ENCODE data around the gene PGM2L1. TPM values are rescaled to one million over a fixed set of nuclear protein-coding genes. Genes with fewer than 3 reads are reported as not detected.
A peak's percentile ranks its signal among the peaks of the same experiment; 100 is the strongest.

The PGM2L1 gene
- total RNA-seq, 1 experiment from 2014 or later = 7.8 TPM

- no peak overlapping the region for H3K4me3 ChIP-seq
- no TSS peak for BruUV-seq (replicated peaks)
- H3K9me3 ChIP-seq (ENCODE audit: insufficient read depth, low read depth) = 0 out of 2 replicates have a peak, but pooled peaks cover 6% of the 10 kb centered on the region
- no peak for DNase-seq
- intact Hi-C loops (cut with micrococcal nuclease; ENCODE audit: unreplicated experiment) = no loop called here
- ChIA-PET CTCF (no interaction called here), POLR2A (ENCODE audit: unreplicated experiment) (no interaction called here)
- H3K79me2 ChIP-seq (ENCODE audit: low read depth) = no peaks in the 10 kb centered on the region
- H3F3A ChIP-seq (ENCODE audit: insufficient read depth, low read depth) = 0 out of 2 replicates have a peak, but pooled peaks cover 4% of the 10 kb centered on the region
- H3K27ac ChIP-seq = no peak overlapping the region
- TF ChIP-seq EZH2 (IDR thresholded peaks at IDR 0.05; ENCODE audit: low read depth) (no peak), CTCF (conservative IDR thresholded peaks at IDR 0.05) (no peak)
- no peaks in the 10 kb centered on the region for H3K36me3 ChIP-seq (ENCODE audit: low read depth)
- H3K4me2 ChIP-seq = no peak overlapping the region
- H4K20me1 ChIP-seq (ENCODE audit: insufficient read depth) = no peaks in the 10 kb centered on the region
- no peak overlapping the region for H2AFZ ChIP-seq
- H3K27me3 ChIP-seq (ENCODE audit: insufficient read depth, low read depth) = no peaks in the 10 kb centered on the region
- no peaks in the 10 kb centered on the region for H3K9me2 ChIP-seq (ENCODE audit: insufficient read depth)
- H3K4me1 ChIP-seq (replicated peaks; ENCODE audit: insufficient read depth) = peaks cover 7% of the 10 kb centered on the region; the same call in 1 of the 2 replicates
Measured at GRCh38 chr11:74438681-74439080, 40.4 kb upstream of the PGM2L1 start.

- H3K4me3 ChIP-seq = no peak overlapping the region
- intact Hi-C loops (cut with micrococcal nuclease; ENCODE audit: unreplicated experiment) = no loop called here
- no peak overlapping the region for H2AFZ ChIP-seq
- no peak for DNase-seq
- no peaks in the 10 kb centered on the region for H3K79me2 ChIP-seq (ENCODE audit: low read depth)
- no peaks in the 10 kb centered on the region for H4K20me1 ChIP-seq (ENCODE audit: insufficient read depth)
- 0 out of 2 replicates have a peak, but pooled peaks cover 4% of the 10 kb centered on the region for H3F3A ChIP-seq (ENCODE audit: insufficient read depth, low read depth)
- TF ChIP-seq CTCF (conservative IDR thresholded peaks at IDR 0.05) (no peak), EZH2 (IDR thresholded peaks at IDR 0.05; ENCODE audit: low read depth) (no peak)
- no peak overlapping the region for H3K4me2 ChIP-seq
- no peaks in the 10 kb centered on the region for H3K36me3 ChIP-seq (ENCODE audit: low read depth)
- no TSS peak for BruUV-seq (replicated peaks)
- no peaks in the 10 kb centered on the region for H3K27me3 ChIP-seq (ENCODE audit: insufficient read depth, low read depth)
- H3K9me2 ChIP-seq (ENCODE audit: insufficient read depth) = no peaks in the 10 kb centered on the region
- 0 out of 2 replicates have a peak, but pooled peaks cover 6% of the 10 kb centered on the region for H3K9me3 ChIP-seq (ENCODE audit: insufficient read depth, low read depth)
- CTCF ChIA-PET = interaction anchor here (0.5 kb wide), 1 partner anchor 12 kb away, joined by 12 read pairs; no protein-coding TSS in a partner anchor
- H3K4me1 ChIP-seq (replicated peaks; ENCODE audit: insufficient read depth) = peaks cover 2% of the 10 kb centered on the region; the same call in 1 of the 2 replicates
- no peak overlapping the region for H3K27ac ChIP-seq
- POLR2A ChIA-PET (ENCODE audit: unreplicated experiment) = interaction anchor here (0.5 kb wide), 1 partner anchor 527 kb away, joined by 4 read pairs; no protein-coding TSS in a partner anchor
Measured at GRCh38 chr11:74437441-74438042, 39.3 kb upstream of the PGM2L1 start.

- BruUV-seq (replicated peaks) = no TSS peak
- H3K36me3 ChIP-seq (ENCODE audit: low read depth) = no peaks in the 10 kb centered on the region
- H3K27me3 ChIP-seq (ENCODE audit: insufficient read depth, low read depth) = no peaks in the 10 kb centered on the region
- CTCF ChIA-PET = no interaction called here
- TF ChIP-seq EZH2 (IDR thresholded peaks at IDR 0.05; ENCODE audit: low read depth) = no peak
- TF ChIP-seq CTCF (conservative IDR thresholded peaks at IDR 0.05) = no peak
- H3K4me2 ChIP-seq = no peak overlapping the region
- intact Hi-C loops (cut with micrococcal nuclease; ENCODE audit: unreplicated experiment) = no loop called here
- no peak for DNase-seq
- 0 out of 2 replicates have a peak overlapping the region, but pooled peaks have one; percentile 57 for H2AFZ ChIP-seq
- H3K9me3 ChIP-seq (ENCODE audit: insufficient read depth, low read depth) = no peaks in the 10 kb centered on the region
- H3K79me2 ChIP-seq (ENCODE audit: low read depth) = no peaks in the 10 kb centered on the region
- no peaks in the 10 kb centered on the region for H4K20me1 ChIP-seq (ENCODE audit: insufficient read depth)
- no peak overlapping the region for H3K4me3 ChIP-seq
- 0 out of 2 replicates have a peak, but pooled peaks cover 4% of the 10 kb centered on the region for H3F3A ChIP-seq (ENCODE audit: insufficient read depth, low read depth)
- H3K9me2 ChIP-seq (ENCODE audit: insufficient read depth) = no peaks in the 10 kb centered on the region
- no peaks in the 10 kb centered on the region for H3K4me1 ChIP-seq (replicated peaks; ENCODE audit: insufficient read depth)
- H3K27ac ChIP-seq = no peak overlapping the region
- POLR2A ChIA-PET (ENCODE audit: unreplicated experiment) = no interaction called here
Measured at GRCh38 chr11:74434528-74434927, 36.3 kb upstream of the PGM2L1 start.
